ENCODE measurements around the gene ARHGAP6. TPM values are rescaled to one million over a fixed set of nuclear protein-coding genes. Genes with fewer than 3 reads are reported as not detected.

The ARHGAP6 gene
- total RNA-seq, 6 experiments from 2014 or later = 0.38 to 1.2 (median 0.78) TPM

DNA sequence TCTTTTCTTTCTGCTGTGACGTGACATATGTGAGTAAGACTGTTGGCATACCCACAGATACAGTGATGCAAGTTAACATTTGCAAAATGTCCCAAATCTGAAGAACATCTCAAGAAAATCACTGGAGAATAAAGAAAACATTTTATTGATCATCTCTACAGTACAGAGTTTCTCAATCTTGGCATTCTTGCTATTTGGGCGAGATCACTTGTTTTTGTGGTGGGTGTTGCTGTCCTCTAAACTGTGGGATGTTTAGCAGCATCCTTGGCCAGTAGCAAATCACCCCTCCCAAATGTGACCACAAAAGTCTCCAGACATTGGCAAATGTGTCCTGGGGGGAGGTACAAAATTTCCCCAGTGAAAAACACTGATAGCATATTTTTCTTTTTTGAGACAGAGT lies 343.7 kb downstream of the ARHGAP6 start:
- H3K4me1 ChIP-seq = no peaks in the 10 kb centered on the region
- no peak overlapping the region for H3K4me3 ChIP-seq
- whole genome bisulfite sequencing (ENCODE audit: insufficient coverage, low coverage, low lambda C conversion rate, missing lambda C conversion rate) = 37% methylated on average over 2 of the region's 2 CpGs
- ATAC-seq (no peak), DNase-seq (no peak)
- no peaks in the 10 kb centered on the region for H3K9me3 ChIP-seq
- H3K36me3 ChIP-seq = no peaks in the 10 kb centered on the region
- H3K27me3 ChIP-seq = peaks cover 0 to 3% of the 10 kb centered on the region in 2 donors
- intact Hi-C loops (cut with DNase I) = no loop called here
- no peak overlapping the region for H3K27ac ChIP-seq
- TF ChIP-seq POLR2A (IDR thresholded peaks at IDR 0.05) = no peak
- TF ChIP-seq, protein P1, sequence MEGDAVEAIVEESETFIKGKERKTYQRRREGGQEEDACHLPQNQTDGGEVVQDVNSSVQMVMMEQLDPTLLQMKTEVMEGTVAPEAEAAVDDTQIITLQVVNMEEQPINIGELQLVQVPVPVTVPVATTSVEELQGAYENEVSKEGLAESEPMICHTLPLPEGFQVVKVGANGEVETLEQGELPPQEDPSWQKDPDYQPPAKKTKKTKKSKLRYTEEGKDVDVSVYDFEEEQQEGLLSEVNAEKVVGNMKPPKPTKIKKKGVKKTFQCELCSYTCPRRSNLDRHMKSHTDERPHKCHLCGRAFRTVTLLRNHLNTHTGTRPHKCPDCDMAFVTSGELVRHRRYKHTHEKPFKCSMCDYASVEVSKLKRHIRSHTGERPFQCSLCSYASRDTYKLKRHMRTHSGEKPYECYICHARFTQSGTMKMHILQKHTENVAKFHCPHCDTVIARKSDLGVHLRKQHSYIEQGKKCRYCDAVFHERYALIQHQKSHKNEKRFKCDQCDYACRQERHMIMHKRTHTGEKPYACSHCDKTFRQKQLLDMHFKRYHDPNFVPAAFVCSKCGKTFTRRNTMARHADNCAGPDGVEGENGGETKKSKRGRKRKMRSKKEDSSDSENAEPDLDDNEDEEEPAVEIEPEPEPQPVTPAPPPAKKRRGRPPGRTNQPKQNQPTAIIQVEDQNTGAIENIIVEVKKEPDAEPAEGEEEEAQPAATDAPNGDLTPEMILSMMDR (IDR thresholded peaks at IDR 0.05) = no peak

DNA sequence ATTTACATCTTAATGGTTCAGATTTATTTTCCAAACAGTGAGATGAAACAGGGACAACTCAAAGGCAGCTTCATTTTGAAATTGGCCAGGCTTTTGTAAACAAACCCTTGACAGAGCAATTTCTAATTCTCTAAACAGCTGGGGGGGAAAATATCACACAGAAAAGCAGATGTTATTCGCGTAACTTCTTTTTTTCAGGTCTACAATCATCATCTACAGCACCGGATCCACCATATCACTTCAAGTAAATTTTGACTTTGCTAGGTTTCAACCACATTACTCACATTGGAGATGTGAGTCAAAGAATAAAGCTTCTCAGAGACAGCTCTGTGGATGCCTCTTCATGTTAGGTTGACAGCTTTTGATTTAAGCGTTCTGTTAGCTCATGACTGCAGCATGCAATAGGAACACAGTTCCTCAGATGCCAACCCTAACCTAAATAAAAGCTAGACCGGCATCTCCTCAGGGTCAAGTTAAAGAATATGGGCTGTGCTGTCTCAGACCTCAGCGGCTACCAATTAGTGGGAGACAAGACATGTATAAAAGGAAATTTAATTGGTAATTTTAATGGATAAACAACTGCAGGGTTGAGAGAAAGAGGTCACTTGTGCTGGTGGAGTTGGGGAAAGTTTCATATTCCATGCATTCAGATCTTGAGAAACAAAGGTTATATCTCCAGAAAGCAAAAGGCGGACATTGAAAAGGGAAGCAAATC lies 345.8 kb downstream of the ARHGAP6 start:
- no peak for DNase-seq
- Histone ChIP-seq H3K27ac (no peak overlapping the region), H3K36me3 (no peaks in the 10 kb centered on the region), H3K4me1 (no peaks in the 10 kb centered on the region), H3K4me3 (no peak overlapping the region), H3K27me3 (peaks cover 0 to 3% of the 10 kb centered on the region in 2 donors), H3K9me3 (no peaks in the 10 kb centered on the region)
- no peak for TF ChIP-seq POLR2A (IDR thresholded peaks at IDR 0.05)
- TF ChIP-seq, protein P1 (IDR thresholded peaks at IDR 0.05) = no peak
- no peak for ATAC-seq
- 66% methylated on average over 7 of the region's 7 CpGs for WGBS (ENCODE audit: insufficient coverage, low coverage, low lambda C conversion rate, missing lambda C conversion rate)
- intact Hi-C loops (cut with DNase I) = no loop called here

DNA sequence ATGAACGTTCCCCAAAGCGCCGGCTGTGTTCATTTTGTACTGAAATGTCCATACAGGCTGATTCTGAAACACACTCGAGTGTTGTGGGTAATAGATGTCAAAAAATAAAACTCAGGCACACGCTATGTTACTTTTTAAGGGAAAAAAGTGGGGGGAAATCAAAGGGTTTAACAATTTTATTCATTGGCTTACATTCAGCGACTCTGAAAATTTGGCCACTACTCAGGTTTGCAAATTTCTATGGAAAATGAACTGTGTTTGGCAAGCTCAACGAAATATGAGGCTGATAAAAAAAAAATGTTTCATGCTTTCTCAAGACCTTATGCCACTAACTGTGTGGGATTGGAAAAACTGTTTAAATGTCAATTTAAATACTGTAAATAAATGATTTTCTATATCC lies 354.0 kb downstream of the ARHGAP6 start:
- Histone ChIP-seq H3K27ac (no peak overlapping the region), H3K4me1 (no peaks in the 10 kb centered on the region), H3K36me3 (no peaks in the 10 kb centered on the region), H3K27me3 (peaks cover 0 to 4% of the 10 kb centered on the region in 2 donors), H3K9me3 (no peaks in the 10 kb centered on the region), H3K4me3 (no peak overlapping the region)
- no peak for ATAC-seq
- intact Hi-C loops (cut with DNase I) = no loop called here
- no peak for DNase-seq
- 46% methylated on average over 7 of the region's 7 CpGs for WGBS (ENCODE audit: insufficient coverage, low coverage, low lambda C conversion rate, missing lambda C conversion rate)
- no peak for TF ChIP-seq POLR2A (IDR thresholded peaks at IDR 0.05)
- TF ChIP-seq, protein P1 (IDR thresholded peaks at IDR 0.05) = no peak

- 51% methylated on average over 5 of the region's 5 CpGs for WGBS (ENCODE audit: insufficient coverage, low coverage, low lambda C conversion rate, missing lambda C conversion rate)
- Histone ChIP-seq H3K27ac (no peak overlapping the region), H3K9me3 (no peaks in the 10 kb centered on the region), H3K36me3 (no peaks in the 10 kb centered on the region), H3K4me3 (no peak overlapping the region), H3K4me1 (no peaks in the 10 kb centered on the region), H3K27me3 (peaks cover 0 to 4% of the 10 kb centered on the region in 2 donors)
- TF ChIP-seq, protein P1 (IDR thresholded peaks at IDR 0.05) = no peak
- no peak for TF ChIP-seq POLR2A (IDR thresholded peaks at IDR 0.05)
- intact Hi-C loops (cut with DNase I) = no loop called here
- DNase-seq (no peak), ATAC-seq (no peak)
These were observed 356.5 kb downstream of the ARHGAP6 start for GRCh38 chrX:11309220-11309619.
